Measurements from ENCODE around the gene DNAH1. TPM values are rescaled to one million over a fixed set of nuclear protein-coding genes. Genes with fewer than 3 reads are reported as not detected.
A peak's percentile ranks its signal among the peaks of the same experiment; 100 is the strongest.

The DNAH1 gene
- total RNA-seq, 1 donor from 2014 or later: 1.2 TPM

DNA sequence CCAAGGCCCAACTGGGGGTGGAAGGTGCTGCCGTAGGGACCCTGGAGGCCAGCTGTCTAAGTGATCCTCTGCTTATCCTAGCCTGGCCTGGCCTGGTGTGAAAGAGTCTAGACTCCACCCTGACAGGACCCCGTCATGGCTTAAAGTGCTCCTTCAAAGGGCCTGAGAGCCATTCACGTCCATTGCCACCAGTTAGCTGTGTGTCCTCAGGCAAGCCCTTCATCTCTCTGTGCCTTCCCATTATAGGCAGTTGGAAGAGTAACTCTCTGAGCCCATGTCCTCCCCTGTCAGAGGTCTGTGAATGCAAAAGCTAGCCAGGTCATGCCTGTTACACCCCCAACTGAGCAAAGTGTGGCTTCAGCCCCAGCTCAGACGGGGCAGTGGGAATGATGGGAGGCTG is 9.1 kb upstream of the DNAH1 start:
- FAIRE-seq: no peak

GRCh38 chr3:52308308-52308707 is 7.8 kb upstream of the DNAH1 start:
- FAIRE-seq (no peak), DNase-seq (ENCODE audit: low spot score in 2 of 2) (no peak)

More for the DNA sequence above, 9.1 kb upstream of the DNAH1 start:
- DNase-seq (ENCODE audit: low spot score in 2 of 2): no peak

DNA sequence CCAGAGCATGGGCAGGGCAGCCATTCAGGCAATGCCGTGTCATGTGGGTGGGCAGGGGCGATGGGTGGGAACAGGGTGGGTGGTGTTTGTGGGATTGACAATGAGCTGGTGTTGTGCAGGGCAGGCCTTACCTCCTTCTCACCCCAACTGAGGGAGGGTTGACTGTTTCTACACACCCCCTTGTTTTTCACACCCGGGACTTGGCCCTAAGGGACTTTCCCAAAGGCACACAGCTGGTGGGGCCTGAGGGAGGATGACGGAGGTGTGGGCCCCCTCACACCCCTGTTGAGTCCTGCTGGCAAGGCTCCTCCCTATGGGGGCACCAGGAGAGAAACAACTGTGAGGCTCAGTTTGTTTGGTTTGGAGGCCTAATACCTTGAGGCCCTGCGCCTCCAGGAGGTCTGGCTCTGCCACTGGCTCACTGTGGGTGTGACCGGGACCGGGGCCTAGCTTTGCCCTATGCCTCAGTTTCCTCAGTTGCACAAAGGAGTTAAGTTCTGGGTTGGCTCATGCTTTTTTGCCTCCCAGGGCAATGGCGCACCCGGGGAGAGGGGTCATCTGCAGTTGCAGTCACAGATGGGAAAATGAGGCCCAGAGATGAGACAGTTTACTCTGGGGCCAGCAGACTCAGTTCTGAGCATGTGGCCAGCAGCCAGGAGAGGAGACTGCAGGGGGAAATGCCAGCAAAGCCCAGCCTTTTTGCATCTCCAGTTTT is 5.1 kb upstream of the DNAH1 start:
- DNase-seq (ENCODE audit: low spot score in 2 of 2) (no peak), FAIRE-seq (no peak)

DNA sequence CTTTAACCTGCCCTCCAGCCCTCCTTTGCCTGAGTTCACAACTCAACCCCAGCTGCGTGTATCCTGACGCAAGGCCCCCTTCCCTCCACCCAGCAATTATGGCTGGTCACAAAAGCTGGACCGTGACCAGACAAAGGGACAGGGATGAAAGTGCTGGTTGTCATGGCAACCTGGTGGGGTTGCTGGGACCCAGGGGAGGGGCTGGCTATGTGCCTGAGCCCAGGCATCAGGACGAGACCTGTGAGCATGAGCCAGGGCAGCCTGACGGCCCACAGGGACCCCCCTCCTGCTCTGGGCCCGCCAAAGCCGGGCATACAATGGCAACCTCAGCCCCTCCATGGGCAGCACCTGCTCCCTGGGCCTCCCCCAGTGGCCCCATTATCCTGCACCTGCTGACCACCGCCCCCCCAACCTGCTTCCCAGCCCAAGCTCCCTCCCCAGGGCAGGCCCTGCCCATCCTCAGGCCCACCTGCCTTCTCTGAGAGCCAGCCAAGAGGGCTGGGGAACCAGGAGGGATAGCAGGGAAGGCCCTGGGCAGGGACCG is 4.5 kb upstream of the DNAH1 start:
- no peak for FAIRE-seq
- DNase-seq (ENCODE audit: low spot score in 2 of 2): no peak

- no peak for DNase-seq (ENCODE audit: low spot score in 2 of 2)
- no peak for FAIRE-seq
Observed at GRCh38 chr3:52313188-52313773, 2.8 kb upstream of the DNAH1 start.

- DNase-seq (ENCODE audit: low spot score in 2 of 2) (peak in 1 of 2 donors; percentile 54), FAIRE-seq (no peak)
Observed at GRCh38 chr3:52313774-52314188, 2.3 kb upstream of the DNAH1 start.

DNA sequence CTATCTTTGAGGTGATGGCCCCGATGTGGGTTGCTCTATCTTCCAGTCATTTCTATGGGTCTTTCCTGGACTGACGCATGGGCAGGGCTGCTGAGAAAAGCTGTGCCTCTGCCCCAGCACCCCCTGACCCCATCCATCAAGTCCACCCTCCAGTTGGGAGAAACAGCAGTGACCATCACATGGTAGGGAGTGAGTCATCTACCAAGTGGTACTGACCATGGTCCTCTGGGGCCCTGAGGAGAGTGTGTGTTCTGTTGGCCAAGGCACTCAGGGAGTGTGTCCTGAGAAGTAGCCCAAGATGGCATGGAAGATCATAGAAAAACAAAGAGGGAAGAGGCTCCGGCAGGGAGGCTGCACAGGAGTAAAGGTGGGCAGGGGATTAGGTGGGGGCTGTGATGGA is 1.6 kb upstream of the DNAH1 start:
- DNase-seq (ENCODE audit: low spot score in 2 of 2) (no peak), FAIRE-seq (no peak)

- no peak for DNase-seq (ENCODE audit: low spot score in 2 of 2)
- FAIRE-seq: no peak
Observed at GRCh38 chr3:52315006-52315405, 1.1 kb upstream of the DNAH1 start.

DNA sequence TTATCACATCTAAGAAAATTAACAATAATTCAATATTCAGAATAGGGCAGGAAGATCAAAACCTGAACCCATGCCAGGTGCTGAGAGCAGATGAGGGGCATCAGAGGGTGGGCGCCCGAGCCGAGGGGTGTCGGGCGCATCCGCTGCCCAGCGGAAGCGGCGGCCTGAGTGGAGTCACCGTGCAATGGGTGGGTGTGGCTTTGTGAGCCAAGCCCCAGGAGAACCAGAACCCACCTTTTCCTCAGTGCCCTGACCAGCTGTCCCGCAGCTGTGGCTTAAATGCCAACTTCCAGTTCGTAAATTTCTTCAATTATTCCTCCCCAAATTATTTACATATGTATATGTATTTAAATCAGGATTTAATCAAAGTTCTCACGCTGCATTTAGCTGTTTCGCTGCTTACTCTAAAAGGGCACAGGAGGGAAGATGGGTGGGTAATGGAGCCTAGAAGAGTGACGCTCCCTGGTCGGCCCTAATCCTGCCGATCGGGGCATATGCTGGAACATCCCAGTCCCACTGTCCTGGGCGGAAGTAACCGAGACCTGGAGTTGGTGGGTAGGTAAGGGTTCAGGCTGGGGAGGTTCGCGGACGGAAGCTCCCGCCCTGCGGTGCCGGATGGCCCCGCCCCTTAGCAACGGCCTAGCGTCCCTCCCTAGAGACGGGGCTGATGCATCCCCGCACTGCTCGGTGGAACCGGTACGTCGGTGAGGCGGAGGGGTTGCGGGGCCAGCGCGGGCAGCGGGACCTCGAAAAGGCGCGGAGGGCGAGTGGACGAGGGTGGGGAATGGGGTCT is 1.3 kb downstream of the DNAH1 start:
- peak in 1 of 2 donors; percentile 65 for DNase-seq (ENCODE audit: low spot score in 2 of 2)
- no peak for FAIRE-seq

DNA sequence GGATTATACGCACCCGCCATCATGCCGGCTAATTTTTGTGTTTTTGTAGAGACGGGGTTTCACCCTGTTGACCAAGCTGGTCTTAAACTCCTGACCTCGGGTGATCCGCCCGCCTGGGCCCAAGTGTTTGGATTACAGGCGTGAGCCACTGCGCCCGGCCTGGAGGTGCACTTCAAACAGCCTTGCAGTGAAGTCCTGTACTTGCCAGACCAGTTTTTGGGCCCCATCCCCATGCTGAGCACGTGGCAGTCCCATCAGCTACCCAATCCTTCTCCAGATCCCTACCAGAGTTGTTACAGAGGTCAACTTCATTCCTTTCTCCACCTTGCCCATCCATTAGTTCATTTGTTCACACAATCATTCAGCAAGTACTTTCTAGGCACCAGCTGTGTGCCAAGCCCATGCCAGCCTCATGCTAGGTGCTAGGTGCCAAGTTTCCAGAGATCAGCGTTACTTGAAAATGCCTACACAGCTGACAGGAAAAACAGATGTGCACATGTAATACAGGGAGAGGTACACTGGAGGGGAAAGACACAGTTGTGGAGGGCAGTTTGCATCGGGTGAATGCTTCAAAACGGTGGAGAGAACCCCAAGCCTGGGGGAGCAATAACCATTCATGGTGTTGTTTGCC is 2.2 kb downstream of the DNAH1 start:
- DNase-seq (ENCODE audit: low spot score in 2 of 2): no peak
- FAIRE-seq: no peak

GRCh38 chr3:52319921-52320595 is 3.9 kb downstream of the DNAH1 start:
- DNase-seq (ENCODE audit: low spot score in 2 of 2): no peak
- no peak for FAIRE-seq

- DNase-seq (ENCODE audit: low spot score in 2 of 2): no peak
- no peak for FAIRE-seq
Observed at GRCh38 chr3:52321481-52321880, 5.4 kb downstream of the DNAH1 start.

DNA sequence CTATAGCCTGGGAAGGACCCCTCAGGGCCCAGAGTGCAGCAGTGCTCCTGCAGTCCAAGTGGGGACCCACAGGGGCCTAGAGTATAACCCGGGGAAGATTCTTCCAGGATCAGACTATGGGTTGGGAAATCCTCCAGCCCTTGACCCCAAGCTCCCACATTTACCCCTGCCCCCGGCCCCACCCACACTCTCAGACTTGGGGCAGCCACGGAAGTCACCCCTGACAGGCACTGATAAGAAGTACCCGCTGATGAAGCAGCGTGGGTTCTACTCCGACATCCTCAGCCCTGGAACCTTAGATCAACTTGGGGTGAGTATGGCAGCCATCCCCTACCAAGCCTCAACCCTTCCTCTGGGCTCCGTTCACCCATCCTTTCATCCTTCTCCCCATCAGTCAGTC is 6.3 kb downstream of the DNAH1 start:
- DNase-seq (ENCODE audit: low spot score in 2 of 2) (no peak), FAIRE-seq (no peak)

GRCh38 chr3:52323526-52324295 is 7.6 kb downstream of the DNAH1 start:
- no peak for FAIRE-seq
- DNase-seq (ENCODE audit: low spot score in 2 of 2): no peak

DNA sequence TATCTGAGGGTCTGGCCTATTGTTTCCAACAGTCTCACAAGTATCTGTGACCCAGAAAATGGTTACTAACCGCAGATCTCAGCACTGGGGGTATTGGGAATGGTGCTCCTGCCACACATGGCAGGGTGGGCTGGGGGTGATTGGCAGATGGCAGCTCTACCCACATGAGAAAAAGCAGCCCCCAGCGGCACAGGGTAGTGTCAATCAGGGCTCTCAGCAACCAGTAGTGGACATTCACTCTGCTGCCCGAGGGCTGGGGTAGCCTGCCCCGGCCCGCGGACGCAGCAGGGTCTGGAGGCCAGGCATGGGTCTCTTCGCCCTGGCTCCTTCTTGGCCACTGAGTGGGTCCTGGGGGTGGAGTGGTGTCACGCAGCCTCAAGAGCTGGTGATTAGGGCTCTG is 8.6 kb downstream of the DNAH1 start:
- DNase-seq (ENCODE audit: low spot score in 2 of 2): no peak
- FAIRE-seq: no peak

- no peak for FAIRE-seq
- DNase-seq (ENCODE audit: low spot score in 2 of 2): no peak
Observed at GRCh38 chr3:52325686-52326085, 9.6 kb downstream of the DNAH1 start.

GRCh38 chr3:52326976-52327375 is 10.9 kb downstream of the DNAH1 start:
- no peak for DNase-seq (ENCODE audit: low spot score in 2 of 2)
- FAIRE-seq: no peak

DNA sequence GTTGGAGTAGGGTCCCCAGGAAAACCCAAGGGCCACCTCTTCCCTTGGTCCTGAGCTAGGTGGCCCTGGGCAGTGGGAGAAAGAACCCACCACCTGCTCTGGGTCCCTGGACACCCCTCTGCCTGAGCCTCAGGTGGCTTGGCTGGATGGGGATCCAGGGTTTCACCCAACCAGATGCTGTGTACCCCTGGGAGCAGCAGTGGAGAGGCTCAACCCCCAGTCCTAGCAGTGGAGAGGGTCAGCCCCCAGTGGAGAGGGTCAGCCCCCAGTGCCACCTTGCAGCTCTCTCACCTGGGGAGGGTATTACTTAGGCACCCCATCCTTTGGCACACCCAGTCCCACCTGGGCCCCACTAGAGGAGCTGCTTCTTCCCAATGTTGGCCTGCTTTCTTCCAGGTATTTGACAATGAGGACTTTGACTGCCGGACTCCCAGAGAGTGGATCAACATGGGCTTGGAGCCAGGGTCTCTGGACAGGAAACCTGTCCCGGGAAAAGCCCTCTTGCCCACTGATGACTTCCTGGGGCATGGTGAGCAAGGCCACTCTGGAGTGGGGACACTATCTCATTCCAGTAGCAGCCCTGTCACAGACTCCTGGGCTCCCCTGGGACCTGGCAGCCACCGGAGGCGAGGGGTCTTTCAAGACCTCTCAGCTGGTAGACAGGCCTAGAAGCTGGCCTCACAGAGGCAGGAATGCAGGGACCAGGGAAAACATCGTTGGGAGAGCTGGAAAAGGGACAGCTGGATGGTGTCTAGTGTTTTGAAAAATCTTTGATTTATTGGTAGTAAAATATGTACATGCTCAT is 11.6 kb downstream of the DNAH1 start:
- FAIRE-seq (no peak), DNase-seq (ENCODE audit: low spot score in 2 of 2) (no peak)

All from frontal cortex (tissue), 4 donors.